ENCODE measurements around the gene KIAA0319L. TPM values are rescaled to one million over a fixed set of nuclear protein-coding genes. Genes with fewer than 3 reads are reported as not detected.
A peak's percentile ranks its signal among the peaks of the same experiment; 100 is the strongest.
"Not testable (repeated sequence)": the region's sequence is repeated elsewhere in the genome, so short reads cannot be mapped to it uniquely, and the experiment has no call there.

Gene KIAA0319L
- total RNA-seq, 1 experiment from 2014 or later, result 70.0 TPM

GRCh38 chr1:35577071-35577998 lies 20.1 kb upstream of the KIAA0319L start:
- DNase-seq (ENCODE audit: low spot score) (peak; percentile 54), ATAC-seq (peak; percentile 29)
- H3K4me3 Mint-ChIP-seq, result peak overlapping the region; percentile 74
- H3K36me3 Mint-ChIP-seq, result no peaks in the 10 kb centered on the region
- CTCF ChIA-PET, result interaction anchor here (0.6 to 2.5 kb wide), 10 partner anchors 9 to 149 kb away, joined by 3 to 24 read pairs (median 8); no protein-coding TSS in a partner anchor
- H3K4me1 Mint-ChIP-seq, result peaks cover 38% of the 10 kb centered on the region
- POLR2A ChIA-PET, result interaction anchor here (1.2 to 1.4 kb wide), 2 partner anchors 9 to 192 kb away, joined by 3 to 6 read pairs; partner anchors contain the start of gene CLSPN
- peaks cover 79% of the 10 kb centered on the region for H3K27me3 Mint-ChIP-seq (ENCODE audit: low read depth)
- H3K9me3 Mint-ChIP-seq, result no peaks in the 10 kb centered on the region
- TF ChIP-seq E2F1 (CRISPR knock-in tag; IDR thresholded peaks at IDR 0.05), result 0 out of 2 replicates have a peak, but pooled peaks have one; percentile 67
- TF ChIP-seq ZNF281 (CRISPR knock-in tag; IDR thresholded peaks at IDR 0.05), result peak; percentile 65; the same call in 1 of the 2 replicates
- TF ChIP-seq RELA (CRISPR knock-in tag; IDR thresholded peaks at IDR 0.05; ENCODE audit: borderline replicate concordance), result 0 out of 2 replicates have a peak, but pooled peaks have one; percentile 60
- peak; percentile 8; the same call in 1 of the 2 replicates for TF ChIP-seq USF2 (CRISPR knock-in tag; IDR thresholded peaks at IDR 0.05)
- TF ChIP-seq MYBL2 (CRISPR knock-in tag; IDR thresholded peaks at IDR 0.05), result peak; percentile 70
- no peak for TF ChIP-seq TCF7 (CRISPR knock-in tag; IDR thresholded peaks at IDR 0.05; ENCODE audit: low read depth)
- no peak for TF ChIP-seq CDX4 (CRISPR knock-in tag; IDR thresholded peaks at IDR 0.05; ENCODE audit: borderline replicate concordance)
- TF ChIP-seq ZBTB43 (CRISPR knock-in tag; IDR thresholded peaks at IDR 0.05), result 0 out of 2 replicates have a peak, but pooled peaks have one; percentile 56
- 0 out of 2 replicates have a peak, but pooled peaks have one; percentile 67 for TF ChIP-seq KAT7 (CRISPR knock-in tag; IDR thresholded peaks at IDR 0.05; ENCODE audit: borderline replicate concordance)
- 0 out of 2 replicates have a peak, but pooled peaks have one; percentile 18 for TF ChIP-seq ESRRA (CRISPR knock-in tag; IDR thresholded peaks at IDR 0.05; ENCODE audit: borderline replicate concordance)
- TF ChIP-seq ETV6 (CRISPR knock-in tag; IDR thresholded peaks at IDR 0.05), result 0 out of 2 replicates have a peak, but pooled peaks have one; percentile 43
- peak; percentile 4 for TF ChIP-seq SP1 (CRISPR knock-in tag; conservative IDR thresholded peaks at IDR 0.05)
- peak; percentile 83 for TF ChIP-seq MAX (CRISPR knock-in tag; IDR thresholded peaks at IDR 0.05)
- no peak for TF ChIP-seq ZNF423 (CRISPR knock-in tag; IDR thresholded peaks at IDR 0.05)
- no peak for TF ChIP-seq JAZF1 (CRISPR knock-in tag; IDR thresholded peaks at IDR 0.05)
- peak; percentile 31; the same call in 1 of the 2 replicates for TF ChIP-seq USF1 (CRISPR knock-in tag; IDR thresholded peaks at IDR 0.05)
- TF ChIP-seq FOXP1 (CRISPR knock-in tag; IDR thresholded peaks at IDR 0.05; ENCODE audit: borderline replicate concordance), result peak; percentile 71
- peak; percentile 46; the same call in 1 of the 2 replicates for TF ChIP-seq HMGXB4 (CRISPR knock-in tag; IDR thresholded peaks at IDR 0.05)
- TF ChIP-seq SMAD4 (CRISPR knock-in tag; IDR thresholded peaks at IDR 0.05), result 0 out of 2 replicates have a peak, but pooled peaks have one; percentile 37
- no peak overlapping the region for H3K27ac Mint-ChIP-seq

- H3K27ac Mint-ChIP-seq; H3K36me3 Mint-ChIP-seq; ATAC-seq; H3K9me3 Mint-ChIP-seq; DNase-seq (ENCODE audit: low spot score); POLR2A ChIA-PET: not testable (repeated sequence)
- peaks cover 85% of the 10 kb centered on the region for H3K27me3 Mint-ChIP-seq (ENCODE audit: low read depth)
- CTCF ChIA-PET, result interaction anchor here (1.8 kb wide), 1 partner anchor 139 kb away, joined by 12 read pairs; no protein-coding TSS in a partner anchor
- peak overlapping the region; percentile 74 for H3K4me3 Mint-ChIP-seq
- H3K4me1 Mint-ChIP-seq, result peaks cover 38% of the 10 kb centered on the region
Measured at GRCh38 chr1:35576766-35577070, 19.5 kb upstream of the KIAA0319L start.
